HG02938 (cell line): ENCODE results near the gene HNRNPU.

Source experiments
- ATAC-seq: cut with Tn5 transposase; IDR thresholded peaks from one replicate; pipeline ENCODE4 v1.9.1; 2021; ENCODE audit warnings: mild to moderate bottlenecking, moderate library complexity; ENCODE audit not compliant: unreplicated experiment

Gene HNRNPU

GRCh38 chr1:244813327-244813726 is 51.0 kb downstream of the HNRNPU start:
- no peak for ATAC-seq

GRCh38 chr1:244810221-244810620 is 54.1 kb downstream of the HNRNPU start:
- ATAC-seq, result no peak

- no peak for ATAC-seq
Observed at GRCh38 chr1:244807138-244807537, 57.2 kb downstream of the HNRNPU start.

- ATAC-seq, result no peak
Observed at GRCh38 chr1:244804841-244805240, 59.5 kb downstream of the HNRNPU start.

GRCh38 chr1:244802556-244803239 is 61.6 kb downstream of the HNRNPU start:
- ATAC-seq, result no peak

- ATAC-seq, result no peak
Observed at GRCh38 chr1:244802041-244802440, 62.3 kb downstream of the HNRNPU start.

- peak; percentile 78 for ATAC-seq
Observed at GRCh38 chr1:244801246-244801645, 63.1 kb downstream of the HNRNPU start.

- no peak for ATAC-seq
Observed at GRCh38 chr1:244800821-244801220, 63.5 kb downstream of the HNRNPU start.
